AG04449 (cell line): Measurements from ENCODE around the gene OR13J1.

Experiments used
- CTCF ChIA-PET: fragments of 350-600 bp; formaldehyde crosslinking; extraction: SDS; loops from one replicate; lab custom pipeline; 2021; ENCODE audit warnings: antibody characterized with exemption; lab: Yijun Ruan, JAX
- POLR2A ChIA-PET: fragments of 400-600, 350-600 bp; formaldehyde crosslinking; extraction: SDS; loops from one replicate; lab custom pipeline; 2020; ENCODE audit warnings: antibody characterized with exemption, inconsistent platforms; lab: Yijun Ruan, JAX
- DNase-seq: peaks from one replicate; pipeline ENCODE4 v3.0.0-alpha.2; 2010; ENCODE audit warnings: low read depth, low spot score
- H3K4me3 ChIP-seq: 2 replicates; pipeline ENCODE4 v1.5.1; 2011; ENCODE audit warnings: low read depth, mild to moderate bottlenecking, control low read depth, low read length
- TF ChIP-seq, protein P1 (sequence below): IDR thresholded peaks from one replicate; pipeline ENCODE4 v1.5.1; 2011; ENCODE audit warnings: mild to moderate bottlenecking, moderate library complexity, low read length, control low read depth, inconsistent platforms; ENCODE audit not compliant: insufficient read depth; ENCODE audit errors: missing control alignments

OR13J1 gene

GRCh38 chr9:35858458-35858857, 11.7 kb downstream of the OR13J1 start:
- no peak for DNase-seq
- TF ChIP-seq, protein P1, sequence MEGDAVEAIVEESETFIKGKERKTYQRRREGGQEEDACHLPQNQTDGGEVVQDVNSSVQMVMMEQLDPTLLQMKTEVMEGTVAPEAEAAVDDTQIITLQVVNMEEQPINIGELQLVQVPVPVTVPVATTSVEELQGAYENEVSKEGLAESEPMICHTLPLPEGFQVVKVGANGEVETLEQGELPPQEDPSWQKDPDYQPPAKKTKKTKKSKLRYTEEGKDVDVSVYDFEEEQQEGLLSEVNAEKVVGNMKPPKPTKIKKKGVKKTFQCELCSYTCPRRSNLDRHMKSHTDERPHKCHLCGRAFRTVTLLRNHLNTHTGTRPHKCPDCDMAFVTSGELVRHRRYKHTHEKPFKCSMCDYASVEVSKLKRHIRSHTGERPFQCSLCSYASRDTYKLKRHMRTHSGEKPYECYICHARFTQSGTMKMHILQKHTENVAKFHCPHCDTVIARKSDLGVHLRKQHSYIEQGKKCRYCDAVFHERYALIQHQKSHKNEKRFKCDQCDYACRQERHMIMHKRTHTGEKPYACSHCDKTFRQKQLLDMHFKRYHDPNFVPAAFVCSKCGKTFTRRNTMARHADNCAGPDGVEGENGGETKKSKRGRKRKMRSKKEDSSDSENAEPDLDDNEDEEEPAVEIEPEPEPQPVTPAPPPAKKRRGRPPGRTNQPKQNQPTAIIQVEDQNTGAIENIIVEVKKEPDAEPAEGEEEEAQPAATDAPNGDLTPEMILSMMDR: no peak
- ChIA-PET POLR2A (no interaction called here), CTCF (interaction anchor here (0.9 to 2.2 kb wide), 4 partner anchors 10 to 23 kb away, joined by 3 to 16 read pairs (median 5); no protein-coding TSS in a partner anchor)
- H3K4me3 ChIP-seq: no peak overlapping the region

DNA sequence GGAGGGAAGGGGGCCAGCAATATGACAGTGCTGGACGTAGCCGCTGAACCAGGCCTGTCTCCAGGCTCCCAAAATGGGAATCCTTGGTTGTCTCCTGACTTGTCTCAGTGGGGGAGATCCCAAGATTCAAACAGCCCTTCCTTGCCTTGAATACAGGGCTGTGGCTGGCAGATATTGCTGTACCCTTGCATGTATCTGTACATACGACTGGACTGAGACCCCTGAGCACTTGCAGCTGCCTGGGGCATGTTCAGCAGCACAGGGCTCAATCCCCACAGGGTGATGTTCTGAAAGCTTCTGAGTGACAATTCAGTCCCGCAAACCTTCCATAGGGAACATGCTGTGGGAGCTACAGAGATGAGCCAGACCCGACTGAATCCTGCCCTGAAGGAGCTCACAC, 13.3 kb downstream of the OR13J1 start:
- ChIA-PET CTCF (interaction anchor here (1.4 to 1.7 kb wide), 6 partner anchors 8 to 66 kb away, joined by 3 to 11 read pairs (median 6); no protein-coding TSS in a partner anchor), POLR2A (no interaction called here)
- no peak overlapping the region for H3K4me3 ChIP-seq
- TF ChIP-seq, protein P1: no peak
- DNase-seq: no peak

DNA sequence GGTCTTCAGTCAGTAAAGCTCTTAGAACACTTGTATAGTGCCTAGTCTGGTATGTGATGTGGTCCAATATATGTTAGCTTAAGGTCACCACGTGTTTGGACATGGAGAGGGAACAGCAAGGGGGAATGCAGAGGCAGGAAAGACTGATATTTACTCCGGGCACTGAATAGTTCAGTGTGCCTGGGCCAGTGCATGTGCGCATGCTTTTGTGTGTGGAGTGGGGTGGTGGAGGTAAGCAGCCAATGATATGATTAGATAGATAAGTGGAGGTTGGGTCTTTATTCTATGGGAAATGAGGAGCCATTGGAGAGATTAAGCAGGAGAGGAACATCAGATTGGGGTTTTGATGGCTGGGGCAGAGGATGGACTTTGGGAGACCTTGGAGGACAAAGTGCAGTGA, 14.0 kb downstream of the OR13J1 start:
- TF ChIP-seq, protein P1: no peak
- CTCF ChIA-PET: interaction anchor here (0.7 to 1.6 kb wide), 5 partner anchors 9 to 472 kb away, joined by 3 to 11 read pairs (median 3); no protein-coding TSS in a partner anchor
- no peak for DNase-seq
- POLR2A ChIA-PET: no interaction called here
- no peak overlapping the region for H3K4me3 ChIP-seq

DNA sequence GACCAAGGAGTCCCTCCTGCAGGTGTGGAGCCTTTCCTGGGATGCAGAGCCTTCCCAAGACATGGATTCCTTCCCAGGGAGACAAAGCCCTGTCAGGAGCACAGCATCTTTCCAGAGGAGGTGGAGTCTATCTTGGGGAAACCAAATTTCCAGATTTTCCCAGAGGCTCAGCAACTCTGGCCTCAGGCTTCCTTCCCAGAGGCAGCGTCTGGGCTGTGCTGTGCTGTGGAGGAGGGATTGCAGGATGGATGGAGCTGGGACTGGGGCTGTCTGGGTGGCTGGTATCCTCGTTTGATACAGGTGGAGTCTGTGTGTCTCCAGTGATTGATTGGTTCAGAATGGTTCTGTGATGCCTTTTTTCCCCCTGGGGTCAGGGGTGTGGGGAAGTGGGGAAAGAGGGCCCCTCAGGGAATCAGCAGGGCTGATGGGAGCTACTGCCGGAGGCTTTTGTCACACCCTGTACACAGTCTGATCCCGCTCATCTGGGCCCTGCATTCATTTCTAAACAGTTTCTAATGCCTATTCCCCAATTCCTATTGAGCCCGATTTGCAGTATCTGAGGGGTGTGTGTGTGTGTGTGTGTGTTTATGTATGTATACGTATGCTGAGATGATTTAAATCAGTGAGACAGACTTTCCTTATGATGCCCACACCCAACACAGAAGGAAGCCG, 16.0 kb downstream of the OR13J1 start:
- no peak for DNase-seq
- POLR2A ChIA-PET: no interaction called here
- no peak overlapping the region for H3K4me3 ChIP-seq
- CTCF ChIA-PET: interaction anchor here (1.2 to 1.7 kb wide), 2 partner anchors 28 to 64 kb away, joined by 3 to 5 read pairs; no protein-coding TSS in a partner anchor
- TF ChIP-seq, protein P1: no peak

- no peak overlapping the region for H3K4me3 ChIP-seq
- CTCF ChIA-PET: interaction anchor here (1.5 to 4.4 kb wide), 2 partner anchors 27 to 29 kb away, joined by 9 to 16 read pairs; no protein-coding TSS in a partner anchor
- TF ChIP-seq, protein P1: no peak
- no peak for DNase-seq
- POLR2A ChIA-PET: no interaction called here
Observed at GRCh38 chr9:35852876-35853865, 17.0 kb downstream of the OR13J1 start.
